ENCODE results near the gene CPM.
"Not testable (repeated sequence)": the region's sequence is repeated elsewhere in the genome, so short reads cannot be mapped to it uniquely, and the experiment has no call there.

CPM gene

DNA sequence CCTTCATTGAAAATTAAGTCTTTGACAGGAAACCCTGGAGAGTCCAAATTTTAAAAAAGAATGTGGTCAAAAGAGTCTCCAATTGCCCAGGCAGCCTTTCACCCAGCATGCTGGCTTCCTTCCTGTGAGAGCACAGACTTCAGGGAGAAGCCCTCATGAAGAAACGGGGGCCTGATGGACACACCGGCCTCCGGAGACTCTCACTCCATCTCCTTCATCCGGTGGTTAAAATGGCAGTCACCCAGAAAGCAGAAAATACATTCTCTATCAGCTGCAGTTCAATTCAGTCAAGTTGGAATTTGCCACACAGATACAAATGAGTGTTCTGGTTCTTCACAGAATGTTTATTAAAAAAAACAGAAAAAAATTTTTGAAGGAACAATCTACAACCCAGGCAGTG lies 56.5 kb downstream of the CPM start:
- no peak for DNase-seq

GRCh38 chr12:68873316-68873715 lies 59.7 kb downstream of the CPM start:
- DNase-seq, result no peak

DNA sequence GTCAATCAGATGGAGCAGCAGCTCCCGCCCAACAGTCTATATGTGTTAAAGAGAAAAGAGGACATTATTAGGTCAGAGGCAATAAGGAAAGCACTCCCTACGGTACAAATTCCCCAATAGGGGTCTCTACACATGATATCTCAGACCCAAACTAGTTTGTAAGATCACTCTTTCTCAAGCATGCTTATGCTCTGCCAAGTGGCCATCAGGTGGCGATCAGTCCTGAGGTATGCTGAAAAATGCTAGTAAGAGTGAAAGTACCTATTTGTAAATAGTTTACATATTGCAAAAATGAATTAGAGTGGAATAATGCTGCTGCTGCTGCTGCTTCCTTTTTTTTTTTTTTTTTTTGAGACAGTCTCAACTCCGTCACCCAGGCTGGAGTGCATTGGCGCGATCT lies 61.0 kb downstream of the CPM start:
- DNase-seq, result no peak

- DNase-seq, result no peak
Measured at GRCh38 chr12:68871396-68871795, 61.6 kb downstream of the CPM start.

DNA sequence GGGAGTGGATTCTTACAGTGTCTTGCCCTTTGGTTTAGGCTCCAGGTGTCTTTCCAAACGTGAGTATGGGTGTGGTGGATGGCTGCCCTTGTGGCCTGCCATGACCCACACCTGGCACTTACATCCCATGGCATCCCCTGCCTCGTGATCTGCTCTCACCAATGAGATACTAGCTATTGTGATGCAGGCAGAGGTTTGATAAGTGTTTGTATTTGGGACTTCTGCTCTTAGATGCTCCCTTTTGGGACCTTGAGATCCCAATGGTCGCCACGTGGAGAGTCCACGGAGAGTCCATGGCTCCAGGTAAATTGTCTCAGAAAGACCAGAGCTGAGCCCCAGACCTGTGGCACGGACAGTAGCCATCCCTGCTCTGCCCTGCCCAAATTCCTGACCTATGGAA lies 62.5 kb downstream of the CPM start:
- DNase-seq, result no peak

- DNase-seq, result no peak
Measured at GRCh38 chr12:68870011-68870410, 63.0 kb downstream of the CPM start.

DNA sequence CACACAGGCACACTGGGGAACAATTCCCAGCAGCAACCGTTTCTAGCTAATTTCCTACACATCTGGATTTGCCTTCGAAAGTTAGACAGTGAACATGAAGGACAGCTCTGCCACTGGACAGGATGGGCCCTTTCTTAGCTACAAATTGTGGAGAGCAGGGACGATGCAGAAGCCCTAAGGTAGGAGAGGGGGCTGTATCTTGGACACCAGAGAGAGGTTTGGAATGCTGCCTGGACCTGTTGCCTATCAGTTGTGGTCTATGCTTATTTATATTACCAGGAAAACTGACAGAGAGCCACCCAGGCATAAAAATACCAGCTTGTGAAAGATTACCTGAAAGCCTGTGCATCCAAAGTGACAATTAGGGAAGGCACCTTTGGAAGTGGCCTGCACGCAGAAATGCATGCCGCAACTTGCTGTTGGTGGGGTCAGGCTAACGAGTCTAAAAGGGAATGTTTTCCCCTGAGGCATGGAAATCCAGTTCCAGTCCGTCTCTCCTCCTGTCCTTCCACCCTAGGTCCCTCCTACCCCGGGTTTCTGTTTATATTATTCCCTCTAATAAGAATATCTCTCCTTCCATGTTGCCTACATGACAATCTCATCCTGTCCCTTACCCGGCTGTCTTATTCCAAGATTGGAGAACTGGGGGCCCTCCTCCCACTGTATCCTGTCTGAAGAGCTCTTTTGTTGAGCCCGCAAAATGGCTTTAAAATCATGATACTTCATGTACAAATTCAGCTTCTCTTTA lies 64.8 kb downstream of the CPM start:
- DNase-seq, result no peak

DNA sequence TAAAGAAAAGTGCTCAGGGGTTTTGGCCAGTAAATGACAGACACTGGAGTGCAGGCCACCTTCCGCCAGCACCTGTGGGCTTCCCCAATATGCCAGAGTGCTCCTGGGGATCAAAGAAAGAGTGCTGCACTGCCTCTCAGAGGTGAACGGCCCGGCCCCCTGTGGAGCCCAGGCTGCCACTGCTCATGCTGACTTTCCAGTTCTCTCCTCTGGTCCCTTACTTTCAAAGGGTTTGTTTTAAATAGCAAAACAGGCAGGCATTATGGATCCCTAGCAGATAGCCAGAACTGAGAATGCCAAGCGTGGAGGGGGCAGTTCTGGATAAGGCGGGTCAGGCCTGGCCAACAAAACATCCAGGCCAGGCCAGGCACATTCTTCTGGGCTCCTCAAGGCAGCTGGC lies 65.4 kb downstream of the CPM start:
- DNase-seq, result no peak

DNA sequence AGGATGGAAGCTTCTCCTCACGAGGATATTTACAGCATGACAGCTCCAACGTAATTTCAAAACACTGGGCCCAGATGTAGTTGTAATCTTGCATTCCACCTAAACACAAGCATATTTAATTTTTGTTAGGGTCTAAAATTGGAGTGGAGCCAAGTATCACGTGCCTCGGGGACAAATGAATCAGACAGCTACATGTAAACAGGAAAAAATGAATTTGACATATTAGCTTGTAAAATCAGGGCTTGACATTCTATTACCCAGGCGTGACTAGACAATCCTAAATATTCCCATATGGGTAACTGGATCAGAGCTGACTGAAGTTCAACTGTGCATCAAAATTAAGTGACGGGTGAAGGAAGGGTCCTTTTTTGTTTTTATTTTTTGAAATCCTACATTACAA lies 66.0 kb downstream of the CPM start:
- DNase-seq, result no peak

GRCh38 chr12:68865399-68866164 lies 67.4 kb downstream of the CPM start:
- DNase-seq, result no peak

- no peak for DNase-seq
Measured at GRCh38 chr12:68864604-68865003, 68.4 kb downstream of the CPM start.

DNA sequence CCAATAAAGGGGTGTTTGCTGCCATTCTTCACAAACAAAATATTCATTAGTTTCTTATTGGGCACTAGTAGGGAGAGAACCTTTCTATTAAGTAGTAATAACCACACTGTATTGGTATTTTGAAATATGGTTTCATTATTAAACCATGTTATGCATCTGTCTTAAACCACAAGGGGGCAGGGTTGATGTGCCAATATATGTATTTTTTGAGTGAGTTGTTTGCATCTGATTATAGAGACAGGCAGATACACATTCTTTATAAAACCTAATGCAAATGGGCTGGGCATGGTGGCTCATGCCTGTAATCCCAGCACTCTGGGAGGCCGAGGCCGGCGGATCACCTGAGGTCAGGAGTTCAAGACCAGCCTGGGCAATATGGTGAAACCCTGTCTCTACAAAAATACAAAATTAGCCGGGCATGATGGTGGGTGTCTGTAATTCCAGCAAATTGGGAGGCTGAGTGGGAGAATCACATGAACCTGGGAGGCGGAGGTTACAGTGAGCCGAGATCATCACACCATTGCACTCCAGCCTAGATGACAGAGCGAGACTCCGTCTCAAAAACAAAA lies 69.0 kb downstream of the CPM start:
- not testable (repeated sequence) for DNase-seq

DNA sequence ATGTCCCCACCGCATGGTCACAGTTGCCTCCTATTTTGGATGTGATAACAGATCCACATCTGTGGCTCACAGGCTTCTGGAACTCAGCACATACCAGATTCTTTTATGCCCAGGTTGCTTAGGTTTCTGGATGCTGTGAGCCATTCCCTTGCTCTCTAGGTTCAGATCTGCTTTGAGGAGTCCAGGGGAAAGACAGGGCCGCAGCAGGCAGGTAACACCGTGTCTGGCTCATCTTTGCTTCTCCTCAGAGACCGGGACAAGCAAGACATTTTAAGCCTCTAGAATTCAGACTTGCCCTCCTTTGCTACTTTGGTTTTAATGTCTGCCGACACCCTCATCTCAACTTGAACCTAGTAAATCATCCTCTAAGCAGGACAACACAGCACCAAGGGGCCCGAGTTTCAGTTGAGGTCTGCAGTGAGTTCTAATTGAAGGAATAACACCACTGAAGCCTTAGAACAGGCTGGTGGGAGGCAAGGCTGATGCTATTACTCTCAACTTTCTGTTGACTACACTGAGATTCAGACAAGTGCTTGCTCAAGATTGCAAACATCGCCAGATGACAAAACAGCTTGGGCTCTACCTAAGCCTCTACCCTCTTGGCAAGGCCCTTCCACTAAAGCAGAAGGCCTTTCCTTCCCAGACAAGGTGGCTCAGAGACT lies 69.7 kb downstream of the CPM start:
- no peak for DNase-seq

- DNase-seq, result no peak
Measured at GRCh38 chr12:68861890-68862289, 71.1 kb downstream of the CPM start.

DNA sequence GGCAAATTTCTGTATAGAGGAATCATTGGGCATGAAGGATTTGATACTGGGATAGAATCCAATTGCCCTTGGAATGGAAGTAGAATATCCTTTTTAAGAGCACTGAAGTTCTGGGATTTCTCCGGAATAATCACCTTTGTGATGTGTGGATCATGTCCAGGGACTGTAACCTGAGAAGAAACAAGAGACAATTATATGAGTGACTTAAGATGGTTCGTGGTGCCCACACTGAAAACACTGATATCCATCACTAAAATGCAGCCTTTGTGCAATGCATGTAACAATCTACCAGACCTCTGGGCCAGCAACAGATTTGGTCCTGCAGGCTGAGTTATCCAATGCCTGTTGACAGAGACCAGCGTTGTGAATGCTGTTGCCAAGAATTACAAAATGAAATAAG lies 76.5 kb downstream of the CPM start:
- no peak for DNase-seq

GRCh38 chr12:68855771-68856170 lies 77.2 kb downstream of the CPM start:
- DNase-seq, result no peak

GRCh38 chr12:68855111-68855510 lies 77.9 kb downstream of the CPM start:
- no peak for DNase-seq

GRCh38 chr12:68854554-68854953 lies 78.4 kb downstream of the CPM start:
- no peak for DNase-seq

- no peak for DNase-seq
Measured at GRCh38 chr12:68854078-68854468, 78.9 kb downstream of the CPM start.

DNA sequence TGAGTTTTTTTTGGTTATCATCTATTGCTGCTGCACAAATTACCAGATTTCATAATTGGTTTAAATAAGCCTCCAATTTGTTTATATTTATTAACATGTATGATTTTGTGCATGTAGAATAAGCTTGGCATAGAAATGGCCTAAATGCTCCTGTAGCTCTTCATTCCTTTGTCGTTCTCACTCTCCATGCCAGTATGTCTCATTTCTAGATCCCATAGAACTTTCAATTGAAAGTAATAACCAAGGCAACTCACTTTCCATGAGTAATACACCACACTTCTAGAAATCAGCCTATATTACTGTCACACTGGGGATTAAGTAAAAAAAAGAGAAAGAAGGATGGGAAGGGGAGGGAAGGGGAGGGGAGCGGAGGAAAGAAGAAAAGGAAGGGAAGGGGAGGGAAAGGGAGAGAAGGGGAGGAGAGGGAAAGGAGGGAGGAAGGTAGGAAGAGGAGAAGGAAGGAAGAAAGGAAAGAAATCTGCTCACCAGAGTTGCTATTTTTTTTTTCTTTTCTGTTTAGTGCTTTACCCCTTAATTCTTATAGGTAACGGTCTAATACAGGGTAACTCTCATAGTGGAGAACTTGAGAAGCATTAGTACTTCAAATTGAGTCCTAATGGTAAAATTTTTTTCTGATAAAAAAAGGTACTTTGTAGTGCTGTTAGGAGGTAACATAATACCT lies 79.4 kb downstream of the CPM start:
- DNase-seq, result no peak

DNA sequence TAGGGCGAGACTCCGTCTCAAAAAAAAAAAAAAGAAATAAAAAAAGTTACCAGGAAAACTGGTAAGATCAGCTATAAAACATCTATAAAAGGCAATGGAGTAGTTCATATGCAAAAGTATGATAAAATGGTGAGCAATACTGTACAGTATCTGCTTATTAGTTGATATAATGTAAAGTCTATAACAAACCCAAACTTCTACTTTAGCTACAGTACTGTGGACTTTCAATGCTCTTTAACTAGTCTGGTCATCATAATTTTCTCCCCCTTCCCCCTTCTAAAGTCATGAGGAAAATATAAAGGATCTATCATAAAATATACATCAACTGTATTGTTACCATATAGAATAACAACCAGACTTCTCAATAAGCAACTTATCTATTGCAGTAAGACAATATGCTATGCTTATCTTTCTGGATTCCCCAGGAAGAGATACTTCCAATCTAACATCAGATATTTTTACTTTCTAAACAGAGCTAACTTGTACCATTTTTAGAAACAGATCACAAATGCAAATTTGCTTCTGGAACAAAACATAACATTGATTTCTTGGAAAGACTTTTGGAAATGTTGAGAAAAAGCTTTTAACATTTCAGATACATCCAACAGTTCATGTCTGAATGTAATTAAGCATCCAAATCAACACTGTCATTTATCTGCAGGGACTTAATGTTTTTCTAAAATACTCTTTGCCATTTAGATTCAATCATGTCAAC lies 81.2 kb downstream of the CPM start:
- DNase-seq, result no peak

- DNase-seq, result no peak
Measured at GRCh38 chr12:68850390-68850789, 82.6 kb downstream of the CPM start.

Measured in stimulated activated CD8-positive, alpha-beta memory T cell treated with anti-CD3 and anti-CD28 coated beads, Interleukin-4, amount 100 ng/mL, for 48 hours (primary cell).